ENCODE data around the gene HOXC11.

The HOXC11 gene

DNA sequence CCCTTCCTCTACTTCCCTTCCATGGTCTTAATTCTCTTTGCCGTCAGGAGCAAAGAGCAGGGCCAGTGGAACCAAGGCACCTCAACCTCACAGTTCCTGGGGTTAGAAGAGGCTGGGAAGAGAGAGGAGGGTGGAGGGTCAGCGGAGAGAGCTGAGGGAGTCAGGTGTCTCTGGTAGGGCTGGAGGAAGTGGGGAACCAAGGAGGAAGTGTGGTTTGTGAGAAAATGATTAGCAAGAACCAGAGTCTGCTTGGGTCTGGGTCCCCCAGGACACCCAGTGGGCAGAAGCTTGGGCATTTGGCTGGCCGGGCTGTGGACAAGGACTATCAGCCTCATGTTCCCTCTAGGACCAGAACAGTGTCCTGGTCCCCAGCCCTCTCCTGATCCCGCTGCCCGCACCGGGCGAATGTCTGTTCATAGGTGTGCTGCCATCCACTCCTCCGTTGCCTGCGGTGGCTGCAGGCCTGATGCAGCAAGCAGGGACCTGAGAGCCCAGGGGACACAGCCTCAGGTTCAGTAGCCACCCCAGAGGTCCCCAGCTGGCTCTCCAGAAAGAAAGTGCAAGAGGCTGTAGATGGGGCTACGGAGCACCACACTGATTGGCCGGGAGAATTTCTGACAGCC, 15.9 kb upstream of the HOXC11 start:
- DNase-seq (ENCODE audit: low read depth in 2 of 2) = no peak

DNA sequence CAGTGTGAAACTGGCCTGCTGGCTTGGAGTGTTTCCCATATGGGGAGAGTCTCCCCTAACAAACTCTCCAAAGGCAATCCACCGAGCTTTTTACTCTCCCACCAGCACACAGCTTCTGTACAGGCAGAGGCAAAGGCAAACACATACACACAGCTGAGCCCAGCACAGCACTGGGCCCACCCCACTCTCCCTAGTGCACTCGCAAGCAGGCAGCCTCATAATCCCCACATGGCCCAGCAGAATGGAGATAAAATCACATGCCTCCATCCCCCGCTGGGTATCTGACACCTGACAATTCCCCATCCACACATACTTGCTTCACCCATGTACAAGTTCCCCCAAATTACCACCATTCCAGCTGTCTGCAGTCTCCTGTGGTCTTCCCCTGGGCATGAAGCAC, 14.8 kb upstream of the HOXC11 start:
- DNase-seq (ENCODE audit: low read depth in 2 of 2) = no peak

DNA sequence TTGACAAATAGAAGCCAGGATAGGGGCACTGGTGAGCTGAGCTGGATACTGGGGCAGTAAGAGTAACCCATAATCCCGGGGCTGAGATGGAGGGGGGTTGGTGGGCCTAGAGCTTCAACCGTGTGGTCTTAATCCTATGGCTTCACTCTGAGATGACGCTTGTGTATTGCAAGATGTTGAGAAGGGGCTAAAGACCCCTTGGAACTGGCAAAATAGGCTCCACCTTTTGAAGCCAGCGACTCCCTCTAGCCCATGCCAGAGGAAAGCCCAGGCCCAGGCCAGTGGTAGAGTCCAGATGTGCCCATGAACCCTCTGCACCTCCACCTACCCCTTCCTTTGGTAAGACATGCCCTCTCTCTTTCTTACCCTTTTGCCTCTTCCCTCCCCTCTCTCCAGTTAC, 13.6 kb upstream of the HOXC11 start:
- no peak for DNase-seq (ENCODE audit: low read depth in 2 of 2)

DNA sequence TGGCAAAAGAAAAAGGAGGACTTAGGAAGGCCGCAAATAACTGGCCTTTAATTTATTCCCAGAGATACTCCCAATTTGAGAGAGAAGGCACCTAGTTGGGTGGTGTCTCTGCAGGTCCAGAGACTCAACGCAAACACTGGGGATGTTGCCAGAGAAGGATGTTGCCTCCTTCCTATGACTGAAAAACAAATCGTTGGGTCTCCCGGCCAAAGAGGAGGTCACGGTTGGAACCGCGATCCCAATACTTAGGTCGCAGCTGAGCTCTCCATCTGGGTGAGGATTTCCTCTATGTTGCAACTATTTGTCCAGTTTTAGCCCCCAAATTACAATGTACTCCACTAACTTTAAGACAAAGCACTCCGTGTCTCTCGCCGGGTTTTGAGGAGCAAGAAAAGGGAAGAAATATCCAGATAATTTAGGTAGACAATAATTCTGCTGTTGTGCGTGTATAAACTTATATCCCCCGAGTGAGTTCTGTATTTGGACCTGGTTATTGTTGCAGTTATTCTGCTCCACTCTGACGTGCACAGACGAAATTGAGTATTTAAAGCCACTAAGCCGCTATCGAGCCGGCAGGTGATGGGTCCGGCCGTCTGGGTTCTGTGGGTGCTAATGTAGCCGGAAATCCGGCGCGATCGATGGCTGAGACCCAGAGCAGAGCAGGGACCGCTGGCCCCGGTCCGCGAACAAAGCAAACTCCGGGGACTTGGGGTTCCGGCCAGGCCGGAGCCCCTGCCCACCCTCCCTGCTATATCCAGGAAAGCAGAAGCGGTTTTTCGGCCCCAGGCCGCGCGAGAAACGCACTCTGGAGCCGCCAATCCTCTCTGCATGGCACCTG, 12.5 kb upstream of the HOXC11 start:
- DNase-seq (ENCODE audit: low read depth in 2 of 2) = no peak

DNA sequence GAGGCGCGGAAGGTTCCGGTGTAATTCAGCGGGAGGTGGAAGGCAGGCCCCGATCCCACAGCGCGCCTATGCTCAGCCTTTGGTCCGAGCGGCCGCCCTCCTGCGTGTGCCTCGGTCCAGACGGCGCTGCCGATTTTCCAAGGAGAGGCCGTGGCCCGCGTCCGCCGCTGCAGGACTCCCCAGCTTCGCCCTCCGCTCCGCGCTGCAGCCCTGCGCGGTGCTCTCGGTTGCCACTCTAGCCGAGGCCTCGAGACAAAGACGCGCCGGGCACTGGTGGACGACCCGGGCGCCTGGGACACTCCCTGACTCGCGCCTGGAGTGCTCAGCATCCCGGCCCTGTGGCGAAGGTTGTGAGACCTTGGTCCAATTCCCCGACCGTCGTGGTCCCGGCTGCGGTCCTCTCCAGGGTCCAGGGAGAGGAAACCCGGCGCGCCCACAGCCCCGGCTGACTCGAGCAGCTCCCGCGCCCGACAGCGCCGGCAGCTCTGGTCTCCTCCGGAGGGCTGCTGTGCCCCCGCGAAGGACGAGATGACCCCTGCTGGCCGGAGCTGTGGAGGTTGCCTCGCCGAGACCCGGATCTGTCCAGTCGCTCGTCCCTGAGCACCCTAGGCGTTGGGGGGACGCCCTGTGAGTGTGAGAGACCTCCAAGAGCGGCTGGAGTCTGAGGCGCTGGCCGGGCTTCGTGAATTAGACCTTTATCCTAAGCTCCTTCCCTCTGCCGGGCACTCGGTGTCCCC, 11.7 kb upstream of the HOXC11 start:
- no peak for DNase-seq (ENCODE audit: low read depth in 2 of 2)

DNA sequence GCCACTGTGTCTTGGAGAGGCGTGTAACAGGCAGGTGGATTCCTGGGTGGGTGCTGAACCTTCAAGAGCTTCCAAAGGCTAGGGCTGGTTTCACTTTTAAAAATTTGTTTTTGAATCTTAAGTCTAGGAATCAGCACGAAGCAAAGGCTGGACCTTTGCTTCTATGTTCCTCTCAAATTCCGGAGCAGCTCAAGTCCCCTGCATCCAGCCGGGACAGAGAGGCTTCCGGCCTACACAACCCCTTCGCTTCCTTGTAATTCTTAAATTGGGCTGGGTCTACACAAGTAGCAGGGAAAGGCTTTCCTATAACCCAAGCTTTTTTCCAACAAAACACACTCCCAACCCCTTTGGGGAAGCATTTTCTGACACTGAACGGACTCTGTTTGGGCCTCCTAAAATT, 9.9 kb upstream of the HOXC11 start:
- DNase-seq (ENCODE audit: low read depth in 2 of 2) = no peak

DNA sequence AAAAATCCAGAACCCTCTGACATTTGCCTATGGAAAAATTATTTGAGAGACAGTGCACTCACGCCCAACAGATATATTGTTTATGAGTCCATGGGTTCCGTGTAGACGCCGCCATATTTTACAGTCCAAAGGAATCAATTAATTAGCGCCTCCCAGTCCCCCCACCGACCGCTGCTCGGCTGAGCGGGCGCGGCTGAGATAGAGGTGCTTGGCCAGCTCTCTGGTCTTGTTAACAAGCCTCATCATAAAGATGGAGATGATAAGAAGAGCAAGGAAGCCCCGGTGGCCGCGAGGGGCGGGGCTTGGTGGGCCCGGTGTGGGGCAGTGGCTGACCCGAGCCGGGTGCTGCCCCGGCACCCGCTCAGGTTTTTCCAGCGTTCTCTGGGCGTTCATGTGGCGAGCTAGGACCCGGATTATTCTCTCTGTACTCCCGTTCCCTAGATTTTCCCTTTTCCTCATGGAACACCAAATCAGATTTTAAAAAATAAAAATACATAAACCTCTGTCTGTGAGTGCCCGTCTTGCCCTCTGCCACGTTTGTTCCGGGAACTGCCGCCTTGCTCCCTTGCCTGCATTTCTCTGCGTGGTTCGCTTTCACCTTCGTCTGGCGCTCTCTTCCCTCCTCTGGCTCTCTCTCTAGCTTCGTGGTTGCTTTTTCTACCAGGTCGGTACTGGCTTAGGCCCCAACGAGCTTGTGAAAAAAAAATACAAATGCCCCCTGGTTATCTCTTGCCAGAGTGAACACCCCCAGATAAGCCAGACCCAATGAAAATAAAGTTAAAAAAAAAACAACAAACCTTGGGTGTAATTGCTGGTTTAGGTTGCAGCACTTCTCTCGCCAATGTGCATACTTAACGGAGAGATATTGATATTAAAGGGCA, 9.3 kb upstream of the HOXC11 start:
- DNase-seq (ENCODE audit: low read depth in 2 of 2) = no peak

DNA sequence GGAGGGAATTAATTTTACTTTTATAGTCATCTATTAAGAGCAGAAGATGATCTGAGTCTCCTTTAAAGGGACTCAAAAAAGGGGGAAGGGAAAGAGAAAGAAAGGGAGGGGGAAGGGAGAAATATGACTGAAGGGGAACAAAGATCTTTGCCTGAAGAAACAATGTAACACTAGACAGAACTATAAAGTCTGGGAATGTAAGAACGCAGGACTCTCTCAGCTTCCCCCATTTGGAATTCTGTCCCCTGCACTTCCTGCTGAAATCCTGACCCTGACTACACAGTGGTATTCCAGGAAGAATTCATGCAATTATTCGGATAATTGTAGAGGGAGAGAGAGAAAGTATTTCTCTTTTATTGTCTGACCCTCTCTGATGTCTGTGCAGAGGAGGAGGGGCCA, 8.6 kb upstream of the HOXC11 start:
- no peak for DNase-seq (ENCODE audit: low read depth in 2 of 2)

DNA sequence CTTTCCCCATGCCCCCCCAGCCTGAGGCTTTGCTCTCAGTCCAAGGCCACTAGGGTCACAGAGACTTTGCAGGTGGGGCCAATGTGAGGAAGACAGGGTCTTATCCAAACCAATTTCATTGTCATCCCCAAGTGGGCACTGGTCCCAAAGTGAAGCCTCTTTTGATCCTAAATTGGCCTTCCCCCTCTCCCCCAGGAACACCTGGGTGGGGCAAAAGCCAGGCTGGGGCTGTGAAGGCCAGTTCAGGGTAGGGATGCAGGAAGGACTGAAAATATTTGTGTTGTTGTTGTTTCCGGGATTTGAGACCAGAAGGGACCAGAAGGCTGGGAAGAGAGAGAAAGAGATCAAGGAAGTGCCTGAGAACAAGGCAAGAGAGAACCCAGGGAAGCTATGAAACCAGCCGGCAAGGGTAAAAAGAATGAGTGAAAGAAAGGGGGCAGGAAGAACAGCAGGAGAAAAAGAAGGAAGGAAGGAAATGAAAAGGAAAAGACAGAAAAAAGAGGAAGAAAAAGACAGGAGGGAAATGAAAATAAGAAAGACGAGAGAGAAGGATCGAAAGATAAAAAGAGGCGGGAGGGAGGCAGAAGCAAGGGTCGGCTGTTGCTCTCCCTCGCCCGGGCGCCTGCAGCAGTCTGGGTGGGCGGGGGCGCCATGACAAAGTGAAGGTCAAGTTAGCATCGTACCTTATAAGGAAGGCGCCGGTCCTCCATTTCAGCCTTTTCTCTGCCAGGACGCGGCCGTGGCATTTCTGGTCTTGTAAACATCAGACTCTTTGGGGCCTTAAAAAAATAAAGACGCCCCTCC, 7.4 kb upstream of the HOXC11 start:
- no peak for DNase-seq (ENCODE audit: low read depth in 2 of 2)

DNA sequence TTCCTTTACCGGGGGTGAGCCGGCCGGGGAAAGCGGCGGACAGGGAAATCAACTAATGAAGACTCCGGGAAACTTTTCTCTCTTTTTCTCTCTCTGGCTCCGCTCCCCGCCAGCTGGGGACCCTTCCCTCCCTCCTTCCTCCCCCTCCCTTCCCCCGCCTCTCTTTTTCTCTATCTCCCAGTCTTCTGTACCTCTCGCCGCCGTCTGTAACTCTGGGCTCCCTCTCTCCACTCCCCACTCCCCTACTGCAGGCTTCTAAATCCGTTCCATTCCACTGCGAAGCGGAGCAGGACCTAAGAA, 6.9 kb upstream of the HOXC11 start:
- DNase-seq (ENCODE audit: low read depth in 2 of 2) = no peak

DNA sequence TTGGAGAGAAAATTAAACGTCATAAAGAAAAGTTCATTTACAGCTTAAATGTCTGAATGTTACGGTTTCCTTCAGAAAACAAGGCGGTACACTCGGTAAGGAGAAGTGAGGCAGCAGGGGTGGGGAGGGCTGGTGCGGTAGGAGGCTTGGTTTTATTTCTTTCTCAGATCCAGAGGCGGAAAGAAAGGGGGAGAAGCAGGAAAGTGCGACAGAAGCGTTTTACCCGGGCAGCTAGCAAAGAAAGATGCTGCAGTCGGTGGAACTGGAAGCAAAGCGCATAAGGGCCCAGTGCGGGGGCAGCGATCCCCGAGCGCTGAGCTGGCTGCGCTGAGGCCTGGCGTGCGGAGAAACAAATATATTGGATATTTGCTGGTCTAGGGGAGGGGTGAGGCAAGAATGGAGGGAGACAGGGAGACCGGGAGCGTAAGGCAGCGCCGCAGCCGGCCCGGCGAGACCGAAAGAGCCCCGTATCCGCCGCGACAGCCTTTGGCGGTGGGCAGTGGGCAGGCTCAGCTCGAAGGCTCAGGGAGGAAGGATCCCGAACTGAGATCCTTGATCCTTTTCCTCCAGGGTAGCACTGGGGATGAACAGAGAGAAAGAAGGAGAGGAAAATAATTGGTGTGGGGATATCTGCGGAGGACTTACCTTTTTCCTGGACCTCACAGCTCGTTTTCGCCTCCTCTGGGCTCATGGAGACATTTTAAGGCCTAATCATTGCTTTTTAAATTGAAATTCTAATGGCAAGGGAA, 6.4 kb upstream of the HOXC11 start:
- no peak for DNase-seq (ENCODE audit: low read depth in 2 of 2)

DNA sequence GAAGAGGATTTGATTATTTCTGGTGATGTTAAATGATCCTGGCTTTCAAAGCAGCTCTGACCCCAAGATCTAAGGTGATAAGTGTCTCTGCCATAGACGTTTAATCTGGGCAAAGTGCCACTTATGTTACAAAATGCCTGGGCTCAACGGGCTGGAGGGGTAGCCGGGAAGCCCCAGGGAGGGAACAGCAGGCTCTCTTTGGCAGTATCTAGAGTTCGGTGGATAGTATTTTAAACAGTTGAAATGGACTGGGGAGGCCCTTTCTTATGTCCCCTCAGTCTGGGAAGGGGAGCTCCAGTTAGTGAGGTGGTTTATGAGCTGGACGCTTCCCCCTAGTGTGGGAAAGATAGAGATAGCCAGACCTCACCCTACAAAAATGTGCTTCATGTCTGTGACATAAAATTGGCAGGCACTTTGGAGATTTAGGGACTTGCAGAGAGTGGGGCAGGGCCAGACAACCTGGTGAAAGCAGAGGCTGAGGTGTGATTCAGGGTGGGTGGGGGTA, 5.5 kb upstream of the HOXC11 start:
- no peak for DNase-seq (ENCODE audit: low read depth in 2 of 2)

DNA sequence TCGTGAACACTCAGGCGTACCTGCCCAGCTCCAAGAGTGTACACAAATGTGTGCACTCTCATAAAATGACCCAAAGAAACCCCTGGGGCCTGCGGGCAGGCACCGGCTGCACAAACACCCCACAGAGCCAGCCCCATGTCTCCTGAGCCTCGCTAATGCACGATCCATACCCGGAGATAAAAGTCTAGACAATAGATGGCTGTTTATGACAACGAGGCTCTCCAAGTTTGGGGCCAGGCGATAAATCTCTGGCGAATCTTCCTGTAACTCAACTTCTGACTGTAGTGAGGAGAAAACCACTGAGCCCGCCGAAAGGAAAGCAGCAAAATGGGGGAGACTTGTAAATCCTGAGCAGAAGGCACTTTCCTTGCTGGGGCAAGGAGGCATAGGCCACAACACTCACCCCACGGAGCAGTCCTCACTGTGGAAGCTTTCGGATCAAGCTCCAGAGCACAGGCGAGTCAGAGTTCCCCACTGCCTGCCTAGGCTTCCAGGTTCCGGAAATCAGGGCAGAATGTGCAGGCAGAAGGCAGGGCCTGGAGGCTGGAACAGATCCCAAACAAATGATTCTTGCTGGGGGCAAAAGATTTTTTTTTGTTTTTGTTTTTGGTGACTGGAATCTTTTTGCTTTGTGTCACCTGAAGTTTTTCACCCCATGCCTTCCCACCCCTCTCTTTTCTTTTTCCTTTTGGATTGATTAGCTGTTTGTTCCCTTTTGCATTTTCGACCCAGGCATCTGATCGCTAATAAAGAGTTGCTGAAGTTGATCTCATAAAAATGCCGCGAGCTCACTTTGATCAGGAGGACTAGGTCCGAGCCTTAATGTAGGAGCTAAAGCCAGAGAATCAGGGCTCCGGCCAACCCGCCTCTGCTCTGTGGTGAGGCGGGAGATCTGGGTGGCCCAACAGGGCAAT, 4.5 kb upstream of the HOXC11 start:
- DNase-seq (ENCODE audit: low read depth in 2 of 2) = no peak

DNA sequence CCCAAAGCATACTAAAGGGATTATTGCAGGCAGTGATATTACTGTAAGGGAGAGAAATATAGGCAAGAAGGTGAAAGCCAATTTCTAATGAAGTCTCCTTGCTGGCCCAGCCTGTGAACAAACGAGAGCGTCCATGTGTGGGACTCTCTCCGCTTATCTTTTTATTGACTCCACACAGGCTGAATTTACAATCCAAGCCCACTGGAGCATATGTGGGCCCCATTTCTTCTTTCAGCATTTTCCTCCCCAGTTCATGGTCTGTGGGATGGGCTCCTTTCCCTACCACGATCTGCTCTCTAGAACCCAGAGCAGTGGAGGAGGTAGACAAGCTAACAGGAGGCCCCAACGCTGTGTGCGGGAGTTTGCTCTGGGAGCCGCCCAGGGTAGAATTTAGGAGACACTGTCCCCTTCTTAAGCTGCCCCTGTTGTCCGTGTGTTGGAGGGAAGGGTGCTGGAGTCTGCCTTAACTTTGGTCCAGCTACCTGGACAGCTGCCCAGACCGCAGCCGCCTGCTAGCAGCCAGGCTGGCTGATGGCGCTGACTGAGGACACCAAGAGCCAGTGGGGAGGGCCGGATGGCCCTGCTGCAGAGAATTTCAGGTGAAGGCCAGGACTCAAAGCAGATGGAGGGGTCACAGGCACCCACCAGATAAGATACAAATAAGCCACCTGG, 3.2 kb upstream of the HOXC11 start:
- DNase-seq (ENCODE audit: low read depth in 2 of 2) = no peak

DNA sequence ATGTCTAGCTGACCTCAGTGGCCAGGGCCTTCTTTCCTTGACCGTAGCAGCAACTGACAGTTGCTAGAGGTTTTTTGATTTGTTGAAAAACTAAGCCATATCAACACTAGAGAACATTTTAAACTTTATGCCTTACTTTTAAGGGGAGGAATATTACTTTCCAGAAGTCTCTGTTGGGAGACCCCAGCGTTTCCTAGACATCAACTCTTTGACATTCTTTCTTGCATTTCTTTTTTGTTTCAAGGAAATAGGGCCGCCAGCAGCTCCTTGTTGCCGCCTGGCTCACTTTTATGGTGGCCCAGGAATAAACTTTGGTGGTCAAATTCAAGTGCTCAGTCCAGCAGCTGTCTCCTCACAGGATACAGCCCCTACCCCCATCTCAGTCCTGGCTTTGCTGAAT, 2.5 kb upstream of the HOXC11 start:
- DNase-seq (ENCODE audit: low read depth in 2 of 2) = no peak

DNA sequence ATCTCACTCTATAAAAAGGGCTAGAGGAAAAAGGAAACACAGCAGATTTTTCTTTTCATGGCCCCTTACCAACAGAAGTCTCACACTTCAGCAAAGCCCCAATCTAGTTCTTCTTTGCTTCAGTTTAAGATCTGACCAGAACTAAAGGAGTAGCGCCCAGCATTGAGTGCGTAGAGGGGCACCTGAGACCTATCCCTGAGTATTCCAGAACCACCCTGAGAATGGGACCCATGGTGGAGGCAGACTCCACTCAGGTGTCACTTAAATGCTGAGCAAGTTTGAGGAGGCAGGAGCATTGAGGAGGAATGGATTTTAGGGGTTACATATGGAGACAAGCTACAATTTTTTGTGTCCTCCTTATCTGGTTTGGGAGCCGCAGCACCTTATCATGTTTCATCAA, 1.8 kb upstream of the HOXC11 start:
- no peak for DNase-seq (ENCODE audit: low read depth in 2 of 2)

DNA sequence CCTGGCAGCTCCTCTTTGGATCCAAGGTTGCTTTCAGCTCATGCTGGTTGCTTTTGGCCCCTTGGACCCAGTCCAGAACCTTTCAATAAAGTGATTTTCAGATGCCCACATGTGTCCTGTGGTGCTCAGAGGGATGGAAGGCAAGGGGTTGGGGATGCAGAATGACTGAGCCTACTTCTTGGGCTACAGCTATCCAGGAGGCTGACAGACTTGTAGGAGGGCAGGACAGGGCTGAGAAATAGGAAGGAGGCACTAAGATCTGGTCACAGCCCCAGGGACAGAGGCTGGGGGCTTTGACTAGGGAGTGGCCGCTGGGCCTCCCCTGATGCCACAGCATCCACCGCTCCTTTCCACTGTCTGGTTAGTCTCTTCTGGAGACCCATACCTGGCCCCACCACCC, 1.2 kb upstream of the HOXC11 start:
- DNase-seq (ENCODE audit: low read depth in 2 of 2) = no peak

DNA sequence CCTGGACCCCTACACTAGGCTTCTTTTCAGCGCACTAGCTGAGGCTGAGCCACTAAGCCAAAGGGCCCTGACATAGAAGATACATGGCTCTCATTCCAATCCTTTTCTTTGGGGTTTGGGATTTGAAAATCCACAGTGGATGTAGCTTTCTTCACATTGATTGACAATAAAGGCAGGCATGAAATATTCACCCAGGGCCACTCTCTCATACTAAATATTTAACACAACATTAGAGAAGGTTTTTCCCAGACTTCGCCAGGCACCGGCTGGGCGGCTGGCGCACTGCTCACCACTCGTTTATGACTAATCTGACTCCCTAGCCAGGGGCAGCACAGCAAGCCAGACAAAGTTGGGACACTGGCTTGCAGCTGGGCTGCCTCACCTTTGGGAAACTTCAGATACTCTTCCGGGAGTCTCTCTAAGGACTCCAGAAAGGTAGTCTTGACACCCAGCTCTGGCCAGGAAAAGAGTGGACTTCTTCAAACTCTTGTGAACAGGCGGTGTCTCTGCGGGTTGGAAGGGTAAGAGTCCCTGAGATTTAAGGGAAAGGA, 699 bp upstream of the HOXC11 start:
- no peak for DNase-seq (ENCODE audit: low read depth in 2 of 2)
